Measurements from ENCODE around the gene GNB3.

DNA sequence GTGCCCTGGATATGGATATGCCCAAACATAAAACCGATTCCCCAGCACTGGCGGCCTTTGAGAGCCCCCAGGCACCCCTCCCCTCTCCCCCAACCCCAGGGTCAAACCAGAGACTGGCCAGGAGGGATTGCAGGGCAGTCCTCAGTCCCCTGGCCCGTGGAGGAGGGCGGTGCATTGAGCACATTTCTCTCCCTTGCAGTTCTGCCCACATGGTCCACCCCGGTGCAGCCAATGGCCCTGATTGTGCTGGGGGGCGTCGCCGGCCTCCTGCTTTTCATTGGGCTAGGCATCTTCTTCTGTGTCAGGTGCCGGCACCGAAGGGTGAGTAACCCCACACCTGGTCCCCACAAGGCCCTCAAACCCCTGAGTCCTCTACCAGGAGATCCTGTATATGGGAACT lies 22.5 kb upstream of the GNB3 start:
- TF ChIP-seq POLR2A (IDR thresholded peaks at IDR 0.05) (no peak), EP300 (IDR thresholded peaks at IDR 0.05) (no peak), POLR2AphosphoS5 (IDR thresholded peaks at IDR 0.05) (no peak)
- TF ChIP-seq, protein P1, sequence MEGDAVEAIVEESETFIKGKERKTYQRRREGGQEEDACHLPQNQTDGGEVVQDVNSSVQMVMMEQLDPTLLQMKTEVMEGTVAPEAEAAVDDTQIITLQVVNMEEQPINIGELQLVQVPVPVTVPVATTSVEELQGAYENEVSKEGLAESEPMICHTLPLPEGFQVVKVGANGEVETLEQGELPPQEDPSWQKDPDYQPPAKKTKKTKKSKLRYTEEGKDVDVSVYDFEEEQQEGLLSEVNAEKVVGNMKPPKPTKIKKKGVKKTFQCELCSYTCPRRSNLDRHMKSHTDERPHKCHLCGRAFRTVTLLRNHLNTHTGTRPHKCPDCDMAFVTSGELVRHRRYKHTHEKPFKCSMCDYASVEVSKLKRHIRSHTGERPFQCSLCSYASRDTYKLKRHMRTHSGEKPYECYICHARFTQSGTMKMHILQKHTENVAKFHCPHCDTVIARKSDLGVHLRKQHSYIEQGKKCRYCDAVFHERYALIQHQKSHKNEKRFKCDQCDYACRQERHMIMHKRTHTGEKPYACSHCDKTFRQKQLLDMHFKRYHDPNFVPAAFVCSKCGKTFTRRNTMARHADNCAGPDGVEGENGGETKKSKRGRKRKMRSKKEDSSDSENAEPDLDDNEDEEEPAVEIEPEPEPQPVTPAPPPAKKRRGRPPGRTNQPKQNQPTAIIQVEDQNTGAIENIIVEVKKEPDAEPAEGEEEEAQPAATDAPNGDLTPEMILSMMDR (IDR thresholded peaks at IDR 0.05): no peak

All from stomach (tissue), 4 donors.